Body of pancreas (tissue), 4 donors: ENCODE results near the gene DCLK3.

Experiments
- POLR2A ChIP-seq, 3 donors: fragments of 450-650 bp; IDR thresholded peaks; one replicate each; pipeline ENCODE4 v1.6.1; 2016; ENCODE audit warnings: antibody characterized with exemption in 3 of 3, mild to moderate bottlenecking in 2 of 3
- TF ChIP-seq, protein P1 (sequence below), 7 experiments: fragments of 450-650 bp in 4 of 7; fragments of 200-600 bp in 3 of 7; sonication (generic) in 3 of 7; IDR thresholded peaks; one replicate each; pipeline ENCODE4 v1.5.1; 2016 to 2019; ENCODE audit warnings: antibody characterized with exemption in 7 of 7

GRCh38 chr3:36790765-36791164, 26.4 kb upstream of the DCLK3 start:
- TF ChIP-seq, protein P1, sequence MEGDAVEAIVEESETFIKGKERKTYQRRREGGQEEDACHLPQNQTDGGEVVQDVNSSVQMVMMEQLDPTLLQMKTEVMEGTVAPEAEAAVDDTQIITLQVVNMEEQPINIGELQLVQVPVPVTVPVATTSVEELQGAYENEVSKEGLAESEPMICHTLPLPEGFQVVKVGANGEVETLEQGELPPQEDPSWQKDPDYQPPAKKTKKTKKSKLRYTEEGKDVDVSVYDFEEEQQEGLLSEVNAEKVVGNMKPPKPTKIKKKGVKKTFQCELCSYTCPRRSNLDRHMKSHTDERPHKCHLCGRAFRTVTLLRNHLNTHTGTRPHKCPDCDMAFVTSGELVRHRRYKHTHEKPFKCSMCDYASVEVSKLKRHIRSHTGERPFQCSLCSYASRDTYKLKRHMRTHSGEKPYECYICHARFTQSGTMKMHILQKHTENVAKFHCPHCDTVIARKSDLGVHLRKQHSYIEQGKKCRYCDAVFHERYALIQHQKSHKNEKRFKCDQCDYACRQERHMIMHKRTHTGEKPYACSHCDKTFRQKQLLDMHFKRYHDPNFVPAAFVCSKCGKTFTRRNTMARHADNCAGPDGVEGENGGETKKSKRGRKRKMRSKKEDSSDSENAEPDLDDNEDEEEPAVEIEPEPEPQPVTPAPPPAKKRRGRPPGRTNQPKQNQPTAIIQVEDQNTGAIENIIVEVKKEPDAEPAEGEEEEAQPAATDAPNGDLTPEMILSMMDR (IDR thresholded peaks at IDR 0.05): no peak
- no peak for TF ChIP-seq POLR2A (IDR thresholded peaks at IDR 0.05)
